ENCODE data around the gene SLC23A1. TPM values are rescaled to one million over a fixed set of nuclear protein-coding genes. Genes with fewer than 3 reads are reported as not detected.

SLC23A1 gene
- polyA plus RNA-seq, 1 experiment, result not detected

GRCh38 chr5:139371482-139372435 lies 11.3 kb downstream of the SLC23A1 start:
- no peaks in the 10 kb centered on the region for H3K27me3 ChIP-seq (ENCODE audit: control insufficient read depth, insufficient read depth, low read length)
- no peak overlapping the region for H3K4me3 ChIP-seq (ENCODE audit: low read depth, low read length)
- POLR2A ChIA-PET, result no interaction called here
- no peak for TF ChIP-seq CTCF (IDR thresholded peaks at IDR 0.05; ENCODE audit: insufficient read depth, low read depth, low read length)
- peaks cover 3% of the 10 kb centered on the region for H3K36me3 ChIP-seq (ENCODE audit: control insufficient read depth, insufficient read depth, low read length)
- no peak for DNase-seq (ENCODE audit: low read depth)
- CTCF ChIA-PET, result interaction anchor here (0.8 kb wide), 1 partner anchor 1157 kb away, joined by 3 read pairs; no protein-coding TSS in a partner anchor

GRCh38 chr5:139369181-139369580 lies 13.9 kb downstream of the SLC23A1 start:
- no peak for TF ChIP-seq CTCF (IDR thresholded peaks at IDR 0.05; ENCODE audit: insufficient read depth, low read depth, low read length)
- H3K36me3 ChIP-seq (ENCODE audit: control insufficient read depth, insufficient read depth, low read length), result peaks cover 4% of the 10 kb centered on the region
- H3K27me3 ChIP-seq (ENCODE audit: control insufficient read depth, insufficient read depth, low read length), result no peaks in the 10 kb centered on the region
- no peak overlapping the region for H3K4me3 ChIP-seq (ENCODE audit: low read depth, low read length)
- POLR2A ChIA-PET, result interaction anchor here (0.6 to 0.7 kb wide), 2 partner anchors 25 to 35 kb away, joined by 3 to 4 read pairs; partner anchors contain the start of gene SPATA24
- CTCF ChIA-PET, result interaction anchor here (1.6 kb wide), 1 partner anchor 8 kb away, joined by 3 read pairs; no protein-coding TSS in a partner anchor
- no peak for DNase-seq (ENCODE audit: low read depth)

- peaks cover 8% of the 10 kb centered on the region for H3K36me3 ChIP-seq (ENCODE audit: control insufficient read depth, insufficient read depth, low read length)
- no peak for DNase-seq (ENCODE audit: low read depth)
- ChIA-PET CTCF (no interaction called here), POLR2A (no interaction called here)
- no peaks in the 10 kb centered on the region for H3K27me3 ChIP-seq (ENCODE audit: control insufficient read depth, insufficient read depth, low read length)
- H3K4me3 ChIP-seq (ENCODE audit: low read depth, low read length), result no peak overlapping the region
- TF ChIP-seq CTCF (IDR thresholded peaks at IDR 0.05; ENCODE audit: insufficient read depth, low read depth, low read length), result no peak
Observed at GRCh38 chr5:139368613-139369012, 14.5 kb downstream of the SLC23A1 start.

- POLR2A ChIA-PET, result no interaction called here
- CTCF ChIA-PET, result no interaction called here
- H3K27me3 ChIP-seq (ENCODE audit: control insufficient read depth, insufficient read depth, low read length), result no peaks in the 10 kb centered on the region
- H3K4me3 ChIP-seq (ENCODE audit: low read depth, low read length), result no peak overlapping the region
- peaks cover 8% of the 10 kb centered on the region for H3K36me3 ChIP-seq (ENCODE audit: control insufficient read depth, insufficient read depth, low read length)
- TF ChIP-seq CTCF (IDR thresholded peaks at IDR 0.05; ENCODE audit: insufficient read depth, low read depth, low read length), result no peak
- no peak for DNase-seq (ENCODE audit: low read depth)
Observed at GRCh38 chr5:139364466-139364865, 18.6 kb downstream of the SLC23A1 start.

GRCh38 chr5:139363937-139364336 lies 19.2 kb downstream of the SLC23A1 start:
- POLR2A ChIA-PET, result no interaction called here
- Histone ChIP-seq H3K27me3 (ENCODE audit: control insufficient read depth, insufficient read depth, low read length) (no peaks in the 10 kb centered on the region), H3K4me3 (ENCODE audit: low read depth, low read length) (no peak overlapping the region), H3K36me3 (ENCODE audit: control insufficient read depth, insufficient read depth, low read length) (peaks cover 8% of the 10 kb centered on the region)
- no peak for TF ChIP-seq CTCF (IDR thresholded peaks at IDR 0.05; ENCODE audit: insufficient read depth, low read depth, low read length)
- CTCF ChIA-PET, result no interaction called here
- DNase-seq (ENCODE audit: low read depth), result no peak

All from BJ (cell line).